Urinary bladder (tissue), 4 donors: Measurements from ENCODE around the gene SGMS1. TPM values are rescaled to one million over a fixed set of nuclear protein-coding genes. Genes with fewer than 3 reads are reported as not detected.
A peak's percentile ranks its signal among the peaks of the same experiment; 100 is the strongest.

ENCODE experiments used
- DNase-seq: peaks from one replicate; pipeline ENCODE4 v3.0.0-alpha.2; 2015; ENCODE audit errors: extremely low spot score
- H3K27ac ChIP-seq: one replicate; pipeline ENCODE4 v1.5.1; 2013; ENCODE audit warnings: low read depth, mild to moderate bottlenecking, moderate library complexity
- H3K36me3 ChIP-seq: one replicate; pipeline ENCODE4 v1.6.1; 2013; ENCODE audit warnings: mild to moderate bottlenecking, moderate library complexity; ENCODE audit not compliant: insufficient read depth
- H3K4me1 ChIP-seq: one replicate; pipeline ENCODE4 v1.6.1; 2013; ENCODE audit warnings: mild to moderate bottlenecking, moderate library complexity; ENCODE audit not compliant: insufficient read depth
- H3K4me3 ChIP-seq: one replicate; pipeline ENCODE4 v1.5.1; 2013; ENCODE audit warnings: low read depth, low read length
- WGBS: extraction: QIAGEN DNeasy Blood & Tissue Kit; methylation state at CpG from one replicate; pipeline ENCODE4 v1.1.7; 2013; 5-methylcytosine and 5-hydroxymethylcytosine counted together
- polyA plus RNA-seq: library from polyadenylated mRNA; stranded (reverse); fragments of 200-250 nt; gene quantifications from one replicate; pipeline ENCODE4 v1.2.3, GENCODE V29; 2013
- total RNA-seq: library from RNA; depleted of rRNA; stranded (reverse); fragments of >200 nt; gene quantifications from one replicate; pipeline ENCODE4 v1.2.3, GENCODE V29; 2014
- donor health status: healthy with polysubstance abuse.
- donor health status: healthy.

SGMS1 gene
- total and polyA plus RNA-seq, 2 donors = 21.2 to 86.4 TPM

DNA sequence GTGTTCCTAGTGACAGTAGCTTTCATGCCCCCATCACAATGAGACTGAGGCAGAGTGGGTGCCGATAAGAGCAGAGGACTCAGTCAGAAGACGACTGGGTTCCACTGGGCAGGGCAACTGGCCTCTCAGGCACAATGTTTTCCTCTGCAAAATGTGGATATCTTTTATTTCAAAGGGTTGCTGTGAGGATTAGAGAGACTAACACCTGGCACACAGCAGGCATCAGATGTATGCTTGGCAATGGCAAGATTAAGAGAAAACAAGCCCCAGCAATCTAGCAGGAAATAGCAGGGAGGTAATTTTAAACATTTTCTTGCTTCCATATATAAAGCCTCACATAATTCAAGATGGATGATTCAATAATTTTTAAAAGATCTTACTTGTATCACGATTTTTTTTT lies 28.0 kb downstream of the SGMS1 start:
- no peak for DNase-seq
- Histone ChIP-seq H3K4me3 (no peak overlapping the region), H3K4me1 (no peaks in the 10 kb centered on the region), H3K36me3 (no peaks in the 10 kb centered on the region), H3K27ac (no peak overlapping the region)
- WGBS = 95% methylated on average over 3 of the region's 3 CpGs

DNA sequence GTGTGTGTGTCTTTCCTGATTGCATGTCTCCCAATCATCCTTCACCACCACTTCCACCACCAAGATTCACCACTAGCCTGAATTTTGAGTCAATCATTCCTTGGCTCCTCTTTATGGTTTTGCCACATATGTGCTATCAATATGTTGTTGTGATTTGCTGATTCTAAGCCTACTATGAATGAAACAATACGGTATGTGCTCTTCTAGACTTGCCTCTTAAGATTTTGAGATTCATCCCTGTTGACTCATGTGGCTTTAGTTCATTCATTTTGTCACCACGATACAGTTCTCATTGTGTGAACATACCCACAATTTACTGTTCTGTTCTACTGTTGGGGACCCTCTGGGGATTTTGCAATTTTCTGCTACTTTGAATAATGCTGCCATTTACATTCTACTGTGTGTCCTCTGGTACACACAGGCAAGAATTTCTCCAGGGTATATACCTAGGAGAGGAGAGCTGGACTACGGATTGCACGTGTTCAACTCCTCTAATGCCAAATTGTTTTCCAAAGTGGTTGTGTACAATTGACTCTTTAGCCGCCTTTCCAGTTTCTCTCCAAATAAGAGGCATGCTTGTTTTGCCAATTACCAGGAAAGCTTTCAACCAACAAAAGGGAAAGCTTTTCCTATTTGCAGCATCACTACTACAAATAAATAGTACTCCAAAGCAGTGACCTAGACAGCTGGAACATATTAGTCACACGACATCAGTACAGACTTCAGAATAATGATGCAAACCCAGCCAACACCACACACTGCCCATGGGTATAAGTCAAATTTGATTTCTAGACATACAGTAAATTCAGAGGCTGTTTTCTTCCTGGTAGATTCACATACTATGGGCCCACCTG lies 30.0 kb downstream of the SGMS1 start:
- H3K4me3 ChIP-seq = no peak overlapping the region
- no peaks in the 10 kb centered on the region for H3K4me1 ChIP-seq
- WGBS = 74% methylated on average over 6 of the region's 6 CpGs
- DNase-seq = no peak
- H3K27ac ChIP-seq = no peak overlapping the region
- H3K36me3 ChIP-seq = no peaks in the 10 kb centered on the region

DNA sequence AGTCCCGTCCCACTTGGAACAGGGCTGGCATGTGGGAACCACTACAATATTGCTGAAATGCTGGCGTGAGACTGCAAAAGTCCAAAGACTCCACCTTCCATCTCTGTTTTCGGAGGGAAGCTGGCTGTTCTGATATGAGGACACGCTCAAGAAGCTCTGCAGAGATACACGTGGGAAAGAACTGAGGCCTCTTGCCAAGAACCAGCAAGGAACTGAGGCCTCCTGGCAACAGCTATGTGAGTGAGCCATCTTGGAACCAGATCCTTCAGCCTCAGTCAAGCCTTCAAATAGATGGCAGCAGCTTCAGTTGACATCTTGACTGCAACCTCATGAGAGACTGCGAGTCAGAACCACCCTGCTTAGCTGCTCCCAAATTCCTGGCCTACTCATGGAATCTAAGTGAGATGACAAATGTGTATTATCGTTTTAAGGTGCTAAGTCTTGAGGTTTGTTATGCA lies 30.8 kb downstream of the SGMS1 start:
- no peak for DNase-seq
- H3K27ac ChIP-seq = no peak overlapping the region
- H3K4me3 ChIP-seq = no peak overlapping the region
- H3K36me3 ChIP-seq = no peaks in the 10 kb centered on the region
- no peaks in the 10 kb centered on the region for H3K4me1 ChIP-seq
- 88% methylated on average over 7 of the region's 7 CpGs for WGBS

DNA sequence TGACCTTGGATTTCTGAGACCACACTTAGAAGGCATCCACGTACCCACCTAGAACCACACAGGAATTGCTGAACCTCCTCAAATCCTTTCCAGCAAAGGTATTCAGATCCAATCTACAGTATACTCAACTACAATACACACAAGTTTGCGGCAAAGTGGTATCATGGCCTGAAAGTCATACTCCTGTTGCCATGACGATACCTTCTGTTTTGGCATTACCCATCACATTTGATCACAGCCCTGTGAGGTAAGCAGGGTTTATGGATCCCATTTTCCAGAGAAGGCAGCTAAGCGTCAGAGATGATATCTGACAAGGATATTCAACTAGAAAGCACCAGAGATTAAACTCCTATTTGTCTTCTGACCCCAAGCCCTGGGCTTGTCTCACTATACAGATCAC lies 32.8 kb downstream of the SGMS1 start:
- no peaks in the 10 kb centered on the region for H3K36me3 ChIP-seq
- 97% methylated on average over 4 of the region's 4 CpGs for WGBS
- no peak overlapping the region for H3K27ac ChIP-seq
- no peak overlapping the region for H3K4me3 ChIP-seq
- no peaks in the 10 kb centered on the region for H3K4me1 ChIP-seq
- DNase-seq = no peak

DNA sequence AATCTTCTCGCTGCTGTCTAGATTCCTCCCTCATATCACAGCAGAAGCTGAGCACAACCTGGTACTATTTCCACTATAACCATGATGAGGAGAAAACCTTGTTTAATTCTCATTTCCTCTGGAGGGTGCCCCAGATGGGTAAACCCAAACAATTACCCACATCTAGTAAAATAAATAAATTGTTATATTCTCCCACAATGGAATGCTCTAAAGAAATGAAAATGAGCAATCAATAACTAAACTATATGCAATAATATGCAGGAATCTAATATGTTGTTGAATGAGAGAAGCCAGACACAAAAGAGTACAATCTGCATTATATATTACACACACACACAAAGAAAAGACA lies 37.0 kb downstream of the SGMS1 start:
- Histone ChIP-seq H3K4me1 (no peaks in the 10 kb centered on the region), H3K4me3 (no peak overlapping the region), H3K36me3 (no peaks in the 10 kb centered on the region), H3K27ac (no peak overlapping the region)
- WGBS = 76% methylated on average over 1 of the region's 1 CpG
- DNase-seq = no peak

DNA sequence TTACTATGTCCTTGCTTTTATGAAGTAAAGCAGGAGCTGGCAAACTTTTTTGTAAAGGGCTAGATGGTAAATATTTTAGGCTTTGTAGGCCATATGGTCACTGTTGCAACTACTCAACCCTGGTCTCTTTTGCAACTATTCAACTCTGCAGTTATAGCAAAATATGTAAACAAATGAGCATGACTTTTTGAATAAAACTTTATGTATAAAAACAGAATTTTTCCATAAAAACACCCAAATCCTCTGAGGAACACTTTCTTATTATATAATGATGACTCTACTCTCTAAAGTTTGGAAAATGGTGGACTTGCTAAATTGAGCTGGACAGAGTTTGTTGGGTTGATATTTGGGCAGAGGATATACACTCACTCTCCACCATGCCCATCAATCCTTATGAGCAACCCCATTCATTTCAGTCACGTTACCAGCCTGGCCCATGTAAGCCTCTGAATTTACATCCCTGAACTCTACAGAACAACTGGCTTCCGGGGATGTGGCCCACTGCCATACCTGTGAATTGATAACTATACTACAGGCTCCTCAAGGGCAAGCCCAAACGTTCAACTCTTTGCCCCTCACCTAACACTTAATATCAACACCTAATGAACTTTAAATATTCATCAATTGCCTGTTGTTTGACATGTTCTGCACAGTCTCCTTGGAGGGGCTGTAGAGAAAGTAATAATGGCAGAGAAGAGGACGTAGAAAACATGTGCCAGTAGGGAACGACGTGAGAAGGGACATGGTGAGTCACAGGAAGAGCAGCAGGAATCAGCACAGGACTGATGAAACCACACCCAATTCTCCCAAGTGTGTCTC lies 37.6 kb downstream of the SGMS1 start:
- 82% methylated on average over 6 of the region's 6 CpGs for WGBS
- Histone ChIP-seq H3K4me1 (no peaks in the 10 kb centered on the region), H3K27ac (no peak overlapping the region), H3K36me3 (no peaks in the 10 kb centered on the region), H3K4me3 (no peak overlapping the region)
- no peak for DNase-seq

DNA sequence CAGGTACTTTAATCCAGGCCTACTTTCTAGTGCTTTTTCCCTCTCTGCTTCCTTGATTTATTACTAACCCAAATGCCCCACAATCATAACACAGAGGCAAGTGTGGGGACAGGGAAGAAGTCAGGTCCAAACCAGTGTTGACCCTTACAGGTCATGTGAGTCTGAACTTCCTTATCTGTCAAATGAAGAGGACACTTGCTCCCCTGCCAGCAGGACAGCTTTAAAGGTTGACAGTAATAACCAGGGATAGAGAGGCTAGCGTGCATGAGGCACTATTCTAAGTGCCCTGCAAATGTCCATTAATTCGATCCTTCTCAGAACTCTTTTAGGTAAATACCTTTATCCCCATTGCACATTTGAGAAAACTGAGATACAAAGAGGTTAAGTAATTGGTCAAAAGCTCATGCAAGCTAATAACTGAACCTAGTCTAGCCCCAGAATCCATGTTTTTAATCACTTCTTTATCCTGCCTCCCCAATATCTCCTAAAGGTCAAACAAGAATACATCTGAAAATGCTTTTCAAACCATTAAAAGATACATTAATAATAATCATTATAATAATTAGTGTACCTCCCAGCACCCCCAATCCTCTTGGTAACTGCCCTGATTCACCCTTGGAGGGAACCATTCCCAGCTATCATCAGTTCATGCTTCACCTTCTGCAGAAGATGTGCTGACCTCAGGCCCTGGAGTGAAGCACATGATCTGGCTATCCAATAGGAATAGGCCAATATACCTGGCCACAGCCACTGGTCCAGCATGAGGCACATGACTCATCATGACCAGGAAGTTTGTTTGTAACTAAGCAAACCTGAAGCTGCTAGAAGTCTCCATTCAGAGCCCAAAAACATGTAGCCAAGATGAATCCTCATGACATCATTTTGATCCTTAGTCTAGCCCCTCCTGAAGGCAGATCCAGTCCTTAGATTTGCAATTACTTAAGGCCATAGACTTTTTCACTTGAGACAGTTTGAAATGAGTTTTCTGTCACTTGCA lies 40.7 kb downstream of the SGMS1 start:
- Histone ChIP-seq H3K36me3 (no peaks in the 10 kb centered on the region), H3K4me3 (no peak overlapping the region), H3K27ac (no peak overlapping the region), H3K4me1 (no peaks in the 10 kb centered on the region)
- 96% methylated on average over 2 of the region's 2 CpGs for WGBS
- DNase-seq = no peak

DNA sequence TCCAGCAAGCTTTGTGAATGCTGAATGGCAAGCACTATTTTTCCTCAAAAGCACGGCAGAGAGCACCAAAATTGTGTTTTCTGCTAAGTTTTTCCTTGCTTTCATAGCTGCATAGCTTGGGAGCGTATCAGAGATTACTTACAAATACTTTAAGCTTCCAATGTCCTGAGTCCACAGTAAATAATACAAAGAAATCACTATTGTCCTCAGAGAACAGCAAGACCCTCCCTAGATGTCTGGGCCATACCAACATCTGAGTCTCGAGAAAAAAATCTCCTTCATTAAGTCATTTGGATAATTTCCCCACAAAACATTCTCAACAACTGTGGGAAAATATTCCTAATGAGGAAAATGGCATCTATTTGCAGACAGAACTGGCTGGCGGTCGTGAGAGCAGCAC lies 41.7 kb downstream of the SGMS1 start:
- H3K4me1 ChIP-seq = no peaks in the 10 kb centered on the region
- no peak overlapping the region for H3K4me3 ChIP-seq
- H3K36me3 ChIP-seq = no peaks in the 10 kb centered on the region
- WGBS = 81% methylated on average over 5 of the region's 5 CpGs
- no peak overlapping the region for H3K27ac ChIP-seq
- DNase-seq = no peak

DNA sequence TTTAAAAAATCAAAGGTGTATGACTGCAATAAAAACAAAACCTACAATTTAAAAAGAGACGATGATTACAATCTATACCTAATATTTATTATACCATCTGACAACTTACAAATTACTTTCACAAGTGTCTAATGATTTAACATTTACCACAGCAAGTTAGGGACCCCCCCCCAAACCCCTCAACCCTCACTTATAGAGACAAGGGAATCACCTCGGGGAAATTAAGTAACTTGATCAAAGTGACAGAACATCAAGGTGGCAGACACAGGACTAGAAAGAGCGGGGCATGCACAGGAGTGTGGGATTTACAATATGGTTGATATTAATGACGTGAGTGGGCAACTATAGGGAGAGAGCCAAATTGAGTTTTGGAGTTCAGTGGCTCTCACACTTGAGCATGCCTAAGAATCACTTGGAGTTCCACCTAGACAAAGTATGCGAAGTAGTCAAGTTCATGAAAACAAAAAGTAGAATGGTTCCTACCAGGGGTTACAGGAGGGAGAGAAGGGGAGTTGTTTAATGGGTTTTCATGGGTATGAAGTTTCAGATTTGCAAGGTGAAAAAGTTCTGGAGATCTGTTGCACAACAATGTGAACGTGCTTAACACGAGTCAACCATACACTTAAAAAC lies 43.4 kb downstream of the SGMS1 start:
- Histone ChIP-seq H3K4me1 (no peaks in the 10 kb centered on the region), H3K36me3 (no peaks in the 10 kb centered on the region), H3K4me3 (no peak overlapping the region), H3K27ac (no peak overlapping the region)
- WGBS = 89% methylated on average over 7 of the region's 7 CpGs
- DNase-seq = no peak

DNA sequence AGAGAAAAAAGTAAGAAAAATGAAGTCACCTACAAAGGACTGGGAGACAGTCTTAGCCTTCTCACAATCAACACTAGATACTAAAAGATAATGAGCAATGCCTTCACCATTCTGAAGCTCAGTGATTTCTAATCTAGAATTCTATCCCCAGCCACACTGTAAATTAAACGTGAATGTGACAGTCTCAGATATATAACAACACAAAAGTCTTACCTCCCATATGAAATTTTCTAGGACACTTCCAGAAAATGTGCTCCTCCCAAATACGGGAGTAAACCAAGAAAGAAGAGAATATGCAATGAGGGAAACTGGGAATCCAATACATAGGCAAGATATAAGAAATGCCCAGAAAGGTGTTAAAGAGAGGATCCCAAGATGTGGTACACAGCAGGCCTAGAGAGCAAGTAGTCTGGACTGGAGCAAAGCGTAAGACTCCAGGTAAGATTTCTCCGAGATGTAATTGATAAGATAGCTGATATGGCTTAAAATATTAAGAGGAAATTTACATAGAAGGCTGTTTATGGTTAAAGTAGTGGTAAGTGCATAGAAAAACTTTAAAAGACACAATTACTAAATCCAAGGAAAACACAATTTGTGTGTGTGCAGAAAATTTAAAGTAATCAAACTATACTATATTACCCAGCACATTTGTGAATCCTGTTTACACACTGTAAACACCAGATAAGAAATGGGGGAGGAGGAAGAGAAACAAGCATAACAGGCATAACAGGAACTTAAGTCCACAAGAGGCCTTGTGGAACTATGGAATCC lies 44.1 kb downstream of the SGMS1 start:
- no peak overlapping the region for H3K27ac ChIP-seq
- peak; percentile 54 for DNase-seq
- H3K4me1 ChIP-seq = no peaks in the 10 kb centered on the region
- no peak overlapping the region for H3K4me3 ChIP-seq
- 91% methylated on average over 4 of the region's 4 CpGs for WGBS
- H3K36me3 ChIP-seq = no peaks in the 10 kb centered on the region

DNA sequence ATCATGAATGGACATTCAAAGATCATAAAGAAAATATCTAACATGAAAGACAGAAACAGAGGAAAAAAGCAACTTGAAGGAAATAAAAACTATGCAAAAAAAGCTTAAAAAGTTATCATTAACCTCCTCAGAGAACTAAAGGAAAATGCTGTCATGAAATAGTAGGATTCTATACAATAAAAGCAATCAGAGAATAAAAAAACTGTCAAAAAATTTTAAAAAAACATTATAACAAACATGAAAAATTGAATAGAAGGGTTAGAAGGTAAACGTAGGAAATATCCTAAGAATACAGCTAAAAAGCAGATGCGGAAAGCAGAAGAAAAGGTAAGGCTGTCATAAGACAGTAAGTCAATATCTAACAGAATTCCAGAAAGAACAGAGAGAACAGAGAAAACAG lies 44.8 kb downstream of the SGMS1 start:
- WGBS = 97% methylated on average over 2 of the region's 2 CpGs
- no peak for DNase-seq
- Histone ChIP-seq H3K27ac (no peak overlapping the region), H3K4me1 (no peaks in the 10 kb centered on the region), H3K4me3 (no peak overlapping the region), H3K36me3 (no peaks in the 10 kb centered on the region)

DNA sequence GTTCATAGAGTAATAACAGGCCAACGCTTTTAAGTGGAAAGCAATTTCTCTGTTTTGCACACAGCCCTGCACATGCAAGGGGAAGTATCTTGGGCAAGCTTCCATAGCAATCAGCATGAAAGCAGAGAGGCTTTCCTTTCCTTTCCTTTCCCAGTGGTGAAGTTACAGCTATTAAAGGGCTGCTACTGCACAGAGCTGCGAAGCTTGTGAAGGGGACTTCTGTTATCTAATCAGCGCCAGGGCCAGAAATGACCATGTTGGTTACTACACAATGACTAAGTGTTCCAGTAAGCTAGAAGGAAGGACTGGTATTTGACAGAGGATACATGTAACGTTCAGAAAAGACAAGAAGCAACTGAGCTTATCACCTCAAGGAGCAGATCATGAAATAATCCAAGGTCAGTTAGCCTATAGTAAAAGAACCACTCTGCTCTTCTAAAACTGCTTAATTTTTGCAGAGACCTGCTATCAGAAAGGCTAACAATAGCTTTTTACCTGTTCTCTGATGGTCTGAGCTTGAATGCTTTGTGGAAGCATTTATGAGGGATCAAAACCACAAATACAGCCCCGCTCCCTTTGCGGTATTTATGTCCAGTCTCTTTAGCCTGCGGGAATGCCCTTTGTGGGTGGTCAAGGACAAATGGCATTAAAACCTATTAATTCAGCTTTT lies 45.9 kb downstream of the SGMS1 start:
- H3K27ac ChIP-seq = no peak overlapping the region
- H3K4me3 ChIP-seq = no peak overlapping the region
- 50% methylated on average over 7 of the region's 7 CpGs for WGBS
- no peak for DNase-seq
- H3K4me1 ChIP-seq = no peaks in the 10 kb centered on the region
- H3K36me3 ChIP-seq = no peaks in the 10 kb centered on the region
